K562 (cell line): ENCODE data around the gene ARMC12. TPM values are rescaled to one million over a fixed set of nuclear protein-coding genes. Genes with fewer than 3 reads are reported as not detected.

Experiments used
- ATF1 ChIP-seq, 2 experiments: fragments of 450-650 bp in 1 of 2; IDR thresholded peaks; 2 replicates each; pipeline ENCODE4 v1.6.1; 2016; ENCODE audit warnings: missing compliant biosample characterization in 1 of 2, missing genetic modification characterization in 1 of 2
- EGR1 ChIP-seq: fragments of 450-650 bp; conservative IDR thresholded peaks from 2 replicates; pipeline ENCODE4 v1.6.1; 2017; ENCODE audit warnings: mild to moderate bottlenecking
- GABPB2 ChIP-seq: fragments of 250-450 bp; sonication (Bioruptor Pico); conservative IDR thresholded peaks from 2 replicates; pipeline ENCODE4 v1.5.1; 2021; ENCODE audit warnings: mild to moderate bottlenecking
- HMGN3 ChIP-seq: IDR thresholded peaks from 2 replicates; pipeline ENCODE4 v1.6.1; 2011; ENCODE audit warnings: borderline replicate concordance, low read depth, mild to moderate bottlenecking, mixed read lengths, low read length; ENCODE audit not compliant: insufficient read length; ENCODE audit errors: extremely low read depth
- ILK ChIP-seq: fragments of 450-650 bp; IDR thresholded peaks from 2 replicates; pipeline ENCODE4 v1.6.1; 2016; ENCODE audit warnings: missing genetic modification characterization, low read depth, mild to moderate bottlenecking, missing compliant biosample characterization, moderate library complexity, borderline replicate concordance
- IRF2 ChIP-seq: sonication (generic); formaldehyde crosslinking; IDR thresholded peaks from 2 replicates; pipeline ENCODE4 v1.8.1; 2022; ENCODE audit warnings: mild to moderate bottlenecking, missing genetic modification reagents
- NCOA6 ChIP-seq: fragments of 450-650 bp; IDR thresholded peaks from 2 replicates; pipeline ENCODE4 v1.6.1; 2017; ENCODE audit warnings: mild to moderate bottlenecking
- NCOR1 ChIP-seq: fragments of 450-650 bp; IDR thresholded peaks from 2 replicates; pipeline ENCODE4 v1.6.1; 2016; ENCODE audit warnings: mild to moderate bottlenecking, moderate library complexity
- NR2C2 ChIP-seq, 2 experiments: fragments of 200-800 bp in 1 of 2; sonication (Bioruptor generic) in 1 of 2; sonication (generic) in 1 of 2; formaldehyde crosslinking in 1 of 2; IDR thresholded peaks; 2 replicates each; pipeline versions ENCODE4 v1.6.1 to v1.8.0; 2016 to 2022; ENCODE audit warnings: mild to moderate bottlenecking in 1 of 2, missing compliant biosample characterization in 1 of 2, missing genetic modification characterization in 1 of 2, missing genetic modification reagents in 1 of 2
- PTTG1 ChIP-seq: fragments of 450-650 bp; IDR thresholded peaks from 2 replicates; pipeline ENCODE4 v1.6.1; 2016; ENCODE audit warnings: low read depth, mild to moderate bottlenecking, missing genetic modification characterization, missing compliant biosample characterization
- RBM25 ChIP-seq: fragments of 200-400 bp; formaldehyde crosslinking; IDR thresholded peaks from 2 replicates; pipeline ENCODE4 v1.6.1; 2018; ENCODE audit warnings: low read length, low read depth, moderate library complexity; ENCODE audit not compliant: severe bottlenecking
- TAF1 ChIP-seq: IDR thresholded peaks from 2 replicates; pipeline ENCODE4 v1.6.1; 2011; ENCODE audit warnings: mild to moderate bottlenecking, low read length, moderate library complexity; ENCODE audit not compliant: insufficient read depth, control insufficient read depth, severe bottlenecking; ENCODE audit errors: extremely low read depth
- TEAD4 ChIP-seq, 2 experiments: sonication (generic) in 1 of 2; formaldehyde crosslinking in 1 of 2; IDR thresholded peaks; 2 replicates each; pipeline versions ENCODE4 v1.6.1 to v1.8.0; 2012 to 2022; ENCODE audit warnings: borderline replicate concordance in 1 of 2, inconsistent platforms in 1 of 2, low read length in 1 of 2, mild to moderate bottlenecking in 1 of 2, missing genetic modification reagents in 1 of 2
- ZNF175 ChIP-seq: fragments of 200-800 bp; sonication (Bioruptor generic); IDR thresholded peaks from 2 replicates; pipeline ENCODE4 v1.6.1; 2016; ENCODE audit warnings: low read depth, mild to moderate bottlenecking, missing genetic modification characterization, missing compliant biosample characterization
- ZNF239 ChIP-seq: fragments of 250-450 bp; sonication (Bioruptor Pico); IDR thresholded peaks from 2 replicates; pipeline ENCODE4 v1.4.0; 2020; ENCODE audit warnings: mild to moderate bottlenecking
- ZNF311 ChIP-seq: fragments of 250-450 bp; sonication (Bioruptor Pico); IDR thresholded peaks from 2 replicates; pipeline ENCODE4 v1.4.0; 2020; ENCODE audit warnings: mild to moderate bottlenecking, moderate library complexity
- ZNF507 ChIP-seq: conservative IDR thresholded peaks from 2 replicates; pipeline ENCODE4 v1.6.1; 2017; ENCODE audit warnings: missing genetic modification characterization, missing compliant biosample characterization
- ZNF668 ChIP-seq: fragments of 250-450 bp; sonication (Bioruptor Pico); IDR thresholded peaks from 2 replicates; pipeline ENCODE4 v1.8.0; 2022; ENCODE audit warnings: mild to moderate bottlenecking, inconsistent platforms
- ZNF699 ChIP-seq: fragments of 250-450 bp; sonication (Bioruptor Pico); IDR thresholded peaks from 2 replicates; pipeline ENCODE4 v1.8.0; 2021; ENCODE audit warnings: mild to moderate bottlenecking, moderate library complexity; ENCODE audit not compliant: insufficient replicate concordance
- polyA plus RNA-seq, 8 experiments: library from polyadenylated mRNA; depleted of rRNA in 4 of 8; stranded (reverse) in 5 of 8; unstranded in 3 of 8; fragments of >200 nt; fragmentation: Nextera tagmentation in 2 of 8; fragmentation: Illumina TruSeq in 1 of 8; extraction: Ambion mirVana in 2 of 8; extraction: Trizol in 1 of 8; gene quantifications; 2 replicates each; pipeline versions ENCODE4 v1.2.1 to v1.2.3, GENCODE V29; 2011 to 2014; ENCODE audit warnings: inconsistent platforms in 1 of 8, missing spikeins in 1 of 8
- total RNA-seq, 7 experiments: library from RNA; depleted of rRNA in 6 of 7; stranded (reverse); fragments of >200 nt in 6 of 7; fragmentation: Illumina TruSeq in 2 of 7; extraction: Trizol in 2 of 7; gene quantifications; 2 replicates each; pipeline versions ENCODE4 v1.2.1 to v1.2.3, GENCODE V29; 2011 to 2021; ENCODE audit warnings: low replicate concordance in 1 of 7
- TF ChIP-seq, protein P1 (sequence below): sonication (generic); formaldehyde crosslinking; IDR thresholded peaks from 2 replicates; pipeline ENCODE4 v1.8.0; 2022; ENCODE audit warnings: mild to moderate bottlenecking, missing genetic modification reagents
- TF ChIP-seq, protein P2 (sequence below): fragments of 450-650 bp; formaldehyde crosslinking; IDR thresholded peaks from 2 replicates; pipeline ENCODE4 v1.4.0; 2020; ENCODE audit warnings: mild to moderate bottlenecking, moderate library complexity

ARMC12 gene
- total and polyA plus RNA-seq, 9 of the 15 experiments (the other 6 are each of a cell fraction or from before 2014, with no cell fraction given) = 0.09 to 0.58 (median 0.31) TPM; not detected in 3

DNA sequence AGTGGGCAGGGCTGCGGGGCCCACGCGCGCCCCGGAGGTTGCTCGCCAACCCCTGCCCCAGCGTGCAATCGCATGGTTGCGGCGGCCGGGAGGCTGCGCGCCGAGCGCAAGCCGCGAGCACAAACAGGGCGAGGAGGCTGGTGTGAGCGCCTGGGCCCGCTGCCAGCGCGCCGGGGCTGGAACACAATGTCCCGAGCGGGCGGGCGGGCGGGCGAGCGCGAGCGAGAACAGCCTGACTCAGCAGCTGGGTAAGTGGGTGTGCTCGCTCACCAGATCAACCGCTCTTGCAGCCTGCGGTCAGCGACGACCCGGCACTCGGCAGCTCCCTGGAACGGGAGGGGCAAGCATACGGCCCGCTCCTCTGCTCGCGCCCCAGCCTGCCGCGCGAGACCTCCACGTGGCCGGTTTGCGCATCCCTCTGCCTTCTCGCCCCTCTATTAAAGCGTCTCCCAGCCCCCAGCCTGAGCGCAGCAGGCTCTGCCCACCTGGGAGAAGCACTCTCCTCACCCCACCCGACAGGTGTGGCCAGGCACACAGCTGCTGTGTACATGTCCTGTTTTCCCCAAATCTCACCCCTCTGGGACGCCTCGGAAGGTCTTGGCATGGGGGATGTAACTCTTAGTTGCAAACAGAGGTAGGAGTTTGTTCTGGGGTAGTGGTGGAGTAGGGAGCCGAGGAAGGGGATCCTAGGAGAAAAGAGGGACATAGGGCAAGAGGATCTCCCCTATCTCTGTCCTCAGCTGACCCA is 8.7 kb upstream of the ARMC12 start (continued):
- TF ChIP-seq ZNF668 (CRISPR knock-in tag) = peak; percentile 86; the same call in 1 of the 2 replicates
- TF ChIP-seq, protein P1, sequence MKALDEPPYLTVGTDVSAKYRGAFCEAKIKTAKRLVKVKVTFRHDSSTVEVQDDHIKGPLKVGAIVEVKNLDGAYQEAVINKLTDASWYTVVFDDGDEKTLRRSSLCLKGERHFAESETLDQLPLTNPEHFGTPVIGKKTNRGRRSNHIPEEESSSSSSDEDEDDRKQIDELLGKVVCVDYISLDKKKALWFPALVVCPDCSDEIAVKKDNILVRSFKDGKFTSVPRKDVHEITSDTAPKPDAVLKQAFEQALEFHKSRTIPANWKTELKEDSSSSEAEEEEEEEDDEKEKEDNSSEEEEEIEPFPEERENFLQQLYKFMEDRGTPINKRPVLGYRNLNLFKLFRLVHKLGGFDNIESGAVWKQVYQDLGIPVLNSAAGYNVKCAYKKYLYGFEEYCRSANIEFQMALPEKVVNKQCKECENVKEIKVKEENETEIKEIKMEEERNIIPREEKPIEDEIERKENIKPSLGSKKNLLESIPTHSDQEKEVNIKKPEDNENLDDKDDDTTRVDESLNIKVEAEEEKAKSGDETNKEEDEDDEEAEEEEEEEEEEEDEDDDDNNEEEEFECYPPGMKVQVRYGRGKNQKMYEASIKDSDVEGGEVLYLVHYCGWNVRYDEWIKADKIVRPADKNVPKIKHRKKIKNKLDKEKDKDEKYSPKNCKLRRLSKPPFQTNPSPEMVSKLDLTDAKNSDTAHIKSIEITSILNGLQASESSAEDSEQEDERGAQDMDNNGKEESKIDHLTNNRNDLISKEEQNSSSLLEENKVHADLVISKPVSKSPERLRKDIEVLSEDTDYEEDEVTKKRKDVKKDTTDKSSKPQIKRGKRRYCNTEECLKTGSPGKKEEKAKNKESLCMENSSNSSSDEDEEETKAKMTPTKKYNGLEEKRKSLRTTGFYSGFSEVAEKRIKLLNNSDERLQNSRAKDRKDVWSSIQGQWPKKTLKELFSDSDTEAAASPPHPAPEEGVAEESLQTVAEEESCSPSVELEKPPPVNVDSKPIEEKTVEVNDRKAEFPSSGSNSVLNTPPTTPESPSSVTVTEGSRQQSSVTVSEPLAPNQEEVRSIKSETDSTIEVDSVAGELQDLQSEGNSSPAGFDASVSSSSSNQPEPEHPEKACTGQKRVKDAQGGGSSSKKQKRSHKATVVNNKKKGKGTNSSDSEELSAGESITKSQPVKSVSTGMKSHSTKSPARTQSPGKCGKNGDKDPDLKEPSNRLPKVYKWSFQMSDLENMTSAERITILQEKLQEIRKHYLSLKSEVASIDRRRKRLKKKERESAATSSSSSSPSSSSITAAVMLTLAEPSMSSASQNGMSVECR (CRISPR knock-in tag) = peak; percentile 91
- TF ChIP-seq TAF1 = peak; percentile 58
- TF ChIP-seq, protein P2, sequence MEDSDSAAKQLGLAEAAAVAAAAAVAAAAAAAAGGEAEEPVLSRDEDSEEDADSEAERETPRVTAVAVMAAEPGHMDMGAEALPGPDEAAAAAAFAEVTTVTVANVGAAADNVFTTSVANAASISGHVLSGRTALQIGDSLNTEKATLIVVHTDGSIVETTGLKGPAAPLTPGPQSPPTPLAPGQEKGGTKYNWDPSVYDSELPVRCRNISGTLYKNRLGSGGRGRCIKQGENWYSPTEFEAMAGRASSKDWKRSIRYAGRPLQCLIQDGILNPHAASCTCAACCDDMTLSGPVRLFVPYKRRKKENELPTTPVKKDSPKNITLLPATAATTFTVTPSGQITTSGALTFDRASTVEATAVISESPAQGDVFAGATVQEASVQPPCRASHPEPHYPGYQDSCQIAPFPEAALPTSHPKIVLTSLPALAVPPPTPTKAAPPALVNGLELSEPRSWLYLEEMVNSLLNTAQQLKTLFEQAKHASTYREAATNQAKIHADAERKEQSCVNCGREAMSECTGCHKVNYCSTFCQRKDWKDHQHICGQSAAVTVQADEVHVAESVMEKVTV (CRISPR knock-in tag) = no peak
- TF ChIP-seq NCOR1 = peak; percentile 49
- no peak for TF ChIP-seq GABPB2 (CRISPR knock-in tag)
- no peak for TF ChIP-seq IRF2 (CRISPR knock-in tag)
- no peak; the same call in 1 of the 2 replicates for TF ChIP-seq ZNF311 (CRISPR knock-in tag)
- TF ChIP-seq EGR1 = no peak
- no peak for TF ChIP-seq ZNF699 (CRISPR knock-in tag)
- no peak for TF ChIP-seq ATF1 (CRISPR knock-in tag; IDR thresholded peaks at IDR 0.05)
- peak; percentile 68 for TF ChIP-seq ATF1 (tag; IDR thresholded peaks at IDR 0.05)
- TF ChIP-seq ZNF507 (tag) = no peak
- TF ChIP-seq TEAD4 (IDR thresholded peaks at IDR 0.05; ENCODE audit: low read length) = no peak
- no peak for TF ChIP-seq TEAD4 (CRISPR knock-in tag; IDR thresholded peaks at IDR 0.05; ENCODE audit: borderline replicate concordance)
- TF ChIP-seq ZNF175 (CRISPR knock-in tag) = no peak
- no peak for TF ChIP-seq ILK (tag)
- TF ChIP-seq NR2C2 (CRISPR knock-in tag; IDR thresholded peaks at IDR 0.05) = no peak
- TF ChIP-seq NR2C2 (tag; IDR thresholded peaks at IDR 0.05) = peak; percentile 67
- peak; percentile 95 for TF ChIP-seq HMGN3
- no peak for TF ChIP-seq RBM25
- no peak for TF ChIP-seq PTTG1 (tag)
- no peak for TF ChIP-seq ZNF239 (CRISPR knock-in tag)
- TF ChIP-seq NCOA6 = no peak
